PFSK-1 (cell line): ENCODE measurements around the gene XYLT1.

Source experiments
- FOXP2 ChIP-seq: optimal IDR thresholded peaks from 2 replicates; pipeline ENCODE3; 2011; ENCODE audit warnings: borderline replicate concordance, control low read depth, inconsistent platforms; ENCODE audit not compliant: insufficient read depth; ENCODE audit errors: extremely low read length, extremely low read depth
- POLR2AphosphoS5 ChIP-seq: IDR thresholded peaks from 2 replicates; pipeline ENCODE4 v1.6.1; 2012; ENCODE audit warnings: low read depth, mild to moderate bottlenecking, control low read depth, low read length, moderate library complexity
- TAF1 ChIP-seq: IDR thresholded peaks from 2 replicates; pipeline ENCODE4 v1.6.1; 2012; ENCODE audit warnings: low read length, control low read depth, borderline replicate concordance; ENCODE audit not compliant: insufficient read depth
- TF ChIP-seq, protein P1 (sequence below), 2 experiments: IDR thresholded peaks; 2 replicates each; pipeline versions ENCODE4 v1.6.1 to v1.8.0; 2011 to 2012; ENCODE audit warnings: low read depth in 2 of 2, low read length in 2 of 2, control low read depth in 1 of 2, inconsistent platforms in 1 of 2, mild to moderate bottlenecking in 1 of 2, moderate library complexity in 1 of 2; ENCODE audit not compliant: insufficient read depth in 1 of 2

- no peak for TF ChIP-seq FOXP2
- TF ChIP-seq, protein P1, sequence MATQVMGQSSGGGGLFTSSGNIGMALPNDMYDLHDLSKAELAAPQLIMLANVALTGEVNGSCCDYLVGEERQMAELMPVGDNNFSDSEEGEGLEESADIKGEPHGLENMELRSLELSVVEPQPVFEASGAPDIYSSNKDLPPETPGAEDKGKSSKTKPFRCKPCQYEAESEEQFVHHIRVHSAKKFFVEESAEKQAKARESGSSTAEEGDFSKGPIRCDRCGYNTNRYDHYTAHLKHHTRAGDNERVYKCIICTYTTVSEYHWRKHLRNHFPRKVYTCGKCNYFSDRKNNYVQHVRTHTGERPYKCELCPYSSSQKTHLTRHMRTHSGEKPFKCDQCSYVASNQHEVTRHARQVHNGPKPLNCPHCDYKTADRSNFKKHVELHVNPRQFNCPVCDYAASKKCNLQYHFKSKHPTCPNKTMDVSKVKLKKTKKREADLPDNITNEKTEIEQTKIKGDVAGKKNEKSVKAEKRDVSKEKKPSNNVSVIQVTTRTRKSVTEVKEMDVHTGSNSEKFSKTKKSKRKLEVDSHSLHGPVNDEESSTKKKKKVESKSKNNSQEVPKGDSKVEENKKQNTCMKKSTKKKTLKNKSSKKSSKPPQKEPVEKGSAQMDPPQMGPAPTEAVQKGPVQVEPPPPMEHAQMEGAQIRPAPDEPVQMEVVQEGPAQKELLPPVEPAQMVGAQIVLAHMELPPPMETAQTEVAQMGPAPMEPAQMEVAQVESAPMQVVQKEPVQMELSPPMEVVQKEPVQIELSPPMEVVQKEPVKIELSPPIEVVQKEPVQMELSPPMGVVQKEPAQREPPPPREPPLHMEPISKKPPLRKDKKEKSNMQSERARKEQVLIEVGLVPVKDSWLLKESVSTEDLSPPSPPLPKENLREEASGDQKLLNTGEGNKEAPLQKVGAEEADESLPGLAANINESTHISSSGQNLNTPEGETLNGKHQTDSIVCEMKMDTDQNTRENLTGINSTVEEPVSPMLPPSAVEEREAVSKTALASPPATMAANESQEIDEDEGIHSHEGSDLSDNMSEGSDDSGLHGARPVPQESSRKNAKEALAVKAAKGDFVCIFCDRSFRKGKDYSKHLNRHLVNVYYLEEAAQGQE (IDR thresholded peaks at IDR 0.05; ENCODE audit: insufficient read depth in 1 of 2, low read depth in 2 of 2, low read length in 2 of 2), result no peak
- TF ChIP-seq POLR2AphosphoS5, result no peak
- no peak for TF ChIP-seq TAF1
Measured at GRCh38 chr16:17474572-17474971, 3.8 kb upstream of the XYLT1 start.
